Keratinocyte (primary cell): ENCODE measurements around the gene FBXO30. TPM values are rescaled to one million over a fixed set of nuclear protein-coding genes. Genes with fewer than 3 reads are reported as not detected.

Experiments
- DNase-seq: peaks from one replicate; pipeline ENCODE4 v3.0.0-alpha.2; 2011; ENCODE audit warnings: low read depth, missing footprints, low spot score
- FAIRE-seq: peaks from 2 replicates; lab custom pipeline; 2011; peaks lifted over from hg19 to GRCh38; lab: Jason Lieb, UNC
- H2AFZ ChIP-seq: 2 replicates; pipeline ENCODE4 v1.6.0; 2012; ENCODE audit warnings: low read length, control low read depth, inconsistent platforms; ENCODE audit not compliant: control insufficient read depth
- H3K27ac ChIP-seq: 2 replicates; pipeline ENCODE4 v1.5.1; 2011; ENCODE audit warnings: low read length; ENCODE audit not compliant: control insufficient read depth, insufficient read depth
- H3K27me3 ChIP-seq: 3 replicates; pipeline ENCODE4 v1.6.0; 2011; ENCODE audit warnings: low read length; ENCODE audit not compliant: control insufficient read depth, insufficient read depth; ENCODE audit errors: extremely low read depth
- H3K36me3 ChIP-seq, 2 experiments: 2 replicates in 1 of 2; 3 replicates in 1 of 2; pipeline ENCODE4 v1.5.1; 2011; ENCODE audit warnings: low read length in 2 of 2, mild to moderate bottlenecking in 1 of 2; ENCODE audit not compliant: control insufficient read depth in 2 of 2, insufficient read depth in 2 of 2; ENCODE audit errors: extremely low read depth in 1 of 2
- H3K4me1 ChIP-seq: 3 replicates; pipeline ENCODE4 v1.5.1; 2011; ENCODE audit warnings: low read length; ENCODE audit not compliant: control insufficient read depth, insufficient read depth; ENCODE audit errors: extremely low read depth
- H3K4me2 ChIP-seq: 3 replicates; pipeline ENCODE4 v1.6.0; 2011; ENCODE audit warnings: low read depth, low read length; ENCODE audit not compliant: control insufficient read depth, insufficient read depth; ENCODE audit errors: extremely low read depth
- H3K4me3 ChIP-seq, 3 experiments: fragments of 200-600 bp in 1 of 3; sonication (generic) in 1 of 3; 2 replicates in 2 of 3; 3 replicates in 1 of 3; pipeline ENCODE4 v1.5.1; 2011 to 2016; ENCODE audit warnings: low read length in 3 of 3, mild to moderate bottlenecking in 3 of 3, control low read depth in 2 of 3, inconsistent platforms in 1 of 3, low read depth in 1 of 3, mixed read lengths in 1 of 3, mixed run types in 1 of 3, moderate library complexity in 1 of 3; ENCODE audit not compliant: control insufficient read depth in 2 of 3, insufficient read depth in 2 of 3; ENCODE audit errors: extremely low read depth in 1 of 3
- H3K79me2 ChIP-seq: 2 replicates; pipeline ENCODE4 v1.6.0; 2012; ENCODE audit warnings: low read length; ENCODE audit not compliant: control insufficient read depth, insufficient read depth
- H3K9ac ChIP-seq: 3 replicates; pipeline ENCODE4 v1.6.0; 2011; ENCODE audit warnings: low read length; ENCODE audit not compliant: control insufficient read depth, insufficient read depth; ENCODE audit errors: extremely low read depth
- H3K9me1 ChIP-seq: 3 replicates; pipeline ENCODE4 v1.6.0; 2011; ENCODE audit warnings: low read length; ENCODE audit not compliant: control insufficient read depth, insufficient read depth; ENCODE audit errors: extremely low read depth
- H3K9me3 ChIP-seq: 2 replicates; pipeline ENCODE4 v1.5.1; 2012; ENCODE audit warnings: low read depth, low read length; ENCODE audit not compliant: control insufficient read depth
- H4K20me1 ChIP-seq: 3 replicates; pipeline ENCODE4 v1.6.0; 2011; ENCODE audit warnings: low read length; ENCODE audit not compliant: control insufficient read depth, insufficient read depth; ENCODE audit errors: extremely low read depth
- CTCF ChIP-seq, 3 experiments: IDR thresholded peaks in 1 of 3; conservative IDR thresholded peaks in 1 of 3; optimal IDR thresholded peaks in 1 of 3; 2 replicates in 2 of 3; 3 replicates in 1 of 3; pipeline versions ENCODE3 to v1.5.1; 2011; ENCODE audit warnings: low read length in 3 of 3, mild to moderate bottlenecking in 3 of 3, moderate library complexity in 2 of 3, control low read depth in 1 of 3, inconsistent platforms in 1 of 3; ENCODE audit not compliant: insufficient read depth in 2 of 3; ENCODE audit errors: extremely low read depth in 1 of 3
- EZH2 ChIP-seq: IDR thresholded peaks from one replicate; pipeline ENCODE4 v1.6.1; 2012; ENCODE audit warnings: inconsistent platforms, mild to moderate bottlenecking, low read length, moderate library complexity
- dilution Hi-C: fragments of 300-500 bp; cut with MboI; formaldehyde crosslinking; loops from one replicate; pipeline ENCODE4 v1.7.0; 2020; ENCODE audit warnings: low sequenced_read_pairs; ENCODE audit not compliant: extremely low pct_ligation_motif_present
- polyA plus RNA-seq, 5 experiments: library from polyadenylated mRNA; depleted of rRNA in 3 of 5; stranded (reverse) in 3 of 5; stranded (forward) in 1 of 5; unstranded in 1 of 5; fragments of >200 nt; gene quantifications; 1 replicate in 1 of 5; 2 replicates in 3 of 5; 3 replicates in 1 of 5; pipeline versions ENCODE4 v1.2.1 to v1.2.3, GENCODE V29; 2011 to 2012; ENCODE audit warnings: missing spikeins in 2 of 5, low read depth in 1 of 5, low replicate concordance in 1 of 5

The FBXO30 gene
- polyA plus RNA-seq, 1 donor (not counting 4 experiments of a cell fraction or from before 2014, with no cell fraction given): 6.4 TPM

GRCh38 chr6:145744619-145745018 lies 70.0 kb downstream of the FBXO30 start:
- no peak overlapping the region for H3K27ac ChIP-seq
- no peak overlapping the region for H3K4me2 ChIP-seq
- dilution Hi-C loops: no loop called here
- no peaks in the 10 kb centered on the region for H3K27me3 ChIP-seq
- no peaks in the 10 kb centered on the region for H3K9me1 ChIP-seq
- H3K79me2 ChIP-seq: no peaks in the 10 kb centered on the region
- no peaks in the 10 kb centered on the region for H3K36me3 ChIP-seq
- no peak overlapping the region for H3K9ac ChIP-seq
- TF ChIP-seq EZH2 (no peak), CTCF (optimal IDR thresholded peaks at IDR 0.05 in 1 of 3, IDR thresholded peaks at IDR 0.05 in 1 of 3, conservative IDR thresholded peaks at IDR 0.05 in 1 of 3; ENCODE audit: extremely low read depth in 1 of 3, insufficient read depth in 2 of 3, low read length in 3 of 3) (no peak)
- DNase-seq: no peak
- no peaks in the 10 kb centered on the region for H3K9me3 ChIP-seq
- no peak overlapping the region for H3K4me3 ChIP-seq
- peaks cover 21% of the 10 kb centered on the region for H3K4me1 ChIP-seq
- peak; percentile 55 for FAIRE-seq
- H4K20me1 ChIP-seq: no peaks in the 10 kb centered on the region
- H2AFZ ChIP-seq: no peak overlapping the region

Other genes starting within 250 kb of the FBXO30 start
- gene EPM2A, start 79.3 kb downstream of the FBXO30 start, polyA plus RNA-seq: 2.4 to 3.6 TPM (median 2.4 TPM) in 3 replicates
- 5.2 to 9.4 TPM (median 6.1 TPM) in 3 replicates for gene SHPRH, start 149.6 kb upstream of the FBXO30 start, polyA plus RNA-seq
- gene GRM1, start 214.3 kb upstream of the FBXO30 start, polyA plus RNA-seq: 0.01 TPM in 1 of 3 replicates, not detected in the others